ENCODE results near the gene MS4A10.
"Not testable (repeated sequence)": the region's sequence is repeated elsewhere in the genome, so short reads cannot be mapped to it uniquely, and the experiment has no call there.

MS4A10 gene

GRCh38 chr11:60785136-60785535, at the start of gene MS4A10:
MS4A10 (plus strand) TSS chr11:60785333; CDS start chr11:60790336, 5,003 bp downstream.
- no peak for DNase-seq (ENCODE audit: low spot score)

GRCh38 chr11:60739114-60739513, 46.0 kb upstream of the MS4A10 start:
- DNase-seq (ENCODE audit: low spot score), result no peak

- DNase-seq (ENCODE audit: low spot score), result no peak
Observed at GRCh38 chr11:60740573-60740972, 44.6 kb upstream of the MS4A10 start.

GRCh38 chr11:60741421-60741820, 43.7 kb upstream of the MS4A10 start:
- no peak for DNase-seq (ENCODE audit: low spot score)

GRCh38 chr11:60743058-60743457, 42.1 kb upstream of the MS4A10 start:
- no peak for DNase-seq (ENCODE audit: low spot score)

GRCh38 chr11:60744114-60744513, 41.0 kb upstream of the MS4A10 start:
- DNase-seq (ENCODE audit: low spot score), result no peak

GRCh38 chr11:60747359-60747873, 37.7 kb upstream of the MS4A10 start:
- no peak for DNase-seq (ENCODE audit: low spot score)

- DNase-seq (ENCODE audit: low spot score), result no peak
Observed at GRCh38 chr11:60748225-60748624, 36.9 kb upstream of the MS4A10 start.

GRCh38 chr11:60748821-60749220, 36.3 kb upstream of the MS4A10 start:
- DNase-seq (ENCODE audit: low spot score), result no peak

- DNase-seq (ENCODE audit: low spot score), result no peak
Observed at GRCh38 chr11:60750911-60751310, 34.2 kb upstream of the MS4A10 start.

- DNase-seq (ENCODE audit: low spot score), result no peak
Observed at GRCh38 chr11:60753309-60753708, 31.8 kb upstream of the MS4A10 start.

- no peak for DNase-seq (ENCODE audit: low spot score)
Observed at GRCh38 chr11:60754887-60755286, 30.2 kb upstream of the MS4A10 start.

- DNase-seq (ENCODE audit: low spot score), result peak; percentile 51
Observed at GRCh38 chr11:60756307-60757032, 28.7 kb upstream of the MS4A10 start, which contains the start of gene MS4A15. MS4A15 (plus strand) TSS chr11:60756867; CDS start chr11:60763734, 6,867 bp downstream.

- no peak for DNase-seq (ENCODE audit: low spot score)
Observed at GRCh38 chr11:60757231-60757800, 27.8 kb upstream of the MS4A10 start.

- not testable (repeated sequence) for DNase-seq (ENCODE audit: low spot score)
Observed at GRCh38 chr11:60758671-60759070, 26.5 kb upstream of the MS4A10 start.

- DNase-seq (ENCODE audit: low spot score), result not testable (repeated sequence)
Observed at GRCh38 chr11:60759438-60760225, 25.5 kb upstream of the MS4A10 start.

- no peak for DNase-seq (ENCODE audit: low spot score)
Observed at GRCh38 chr11:60761436-60762190, 23.5 kb upstream of the MS4A10 start.

GRCh38 chr11:60762851-60763691, 22.1 kb upstream of the MS4A10 start:
- DNase-seq (ENCODE audit: low spot score), result peak; percentile 66

GRCh38 chr11:60763692-60764369, 21.3 kb upstream of the MS4A10 start:
- no peak for DNase-seq (ENCODE audit: low spot score)

- DNase-seq (ENCODE audit: low spot score), result peak; percentile 22
Observed at GRCh38 chr11:60764879-60765278, 20.3 kb upstream of the MS4A10 start.
